GM18517 (cell line): ENCODE data around the gene MACC1.

ENCODE experiments used
- ATAC-seq: cut with Tn5 transposase; IDR thresholded peaks from one replicate; pipeline ENCODE4 v1.9.1; 2021; ENCODE audit warnings: mild to moderate bottlenecking, moderate library complexity; ENCODE audit not compliant: unreplicated experiment

The MACC1 gene

GRCh38 chr7:20085086-20085485 is 132.1 kb downstream of the MACC1 start:
- ATAC-seq, result no peak
